Heart left ventricle (tissue), 16 donors: Measurements from ENCODE around the gene COL15A1. TPM values are rescaled to one million over a fixed set of nuclear protein-coding genes. Genes with fewer than 3 reads are reported as not detected.

Source experiments
- ATAC-seq, 4 donors: fragments of 200-7000 bp; cut with Tn5 transposase; one replicate each; pipeline ENCODE4 v1.9.1; 2020 to 2022; ENCODE audit warnings: moderate library complexity in 4 of 4, mild to moderate bottlenecking in 3 of 4, moderate number of reproducible peaks in 1 of 4
- DNase-seq, 5 donors: peaks; one replicate each; pipeline ENCODE4 v3.0.0-alpha.2; 2020
- H3K27ac ChIP-seq, 12 donors: fragments of 200-600 bp; sonication (generic) in 4 of 12; one replicate each; pipeline versions ENCODE4 v1.5.0 to v1.8.0; 2016 to 2022; ENCODE audit warnings: mild to moderate bottlenecking in 2 of 12
- H3K27me3 ChIP-seq, 9 donors: fragments of 200-600 bp; sonication (generic) in 2 of 9; one replicate each; pipeline versions ENCODE4 v1.5.1 to v1.8.0; 2016 to 2022; ENCODE audit warnings: mild to moderate bottlenecking in 3 of 9
- H3K36me3 ChIP-seq, 9 donors: fragments of 200-600 bp; sonication (generic) in 2 of 9; one replicate each; pipeline versions ENCODE4 v1.5.0 to v1.8.0; 2018 to 2022; ENCODE audit warnings: mild to moderate bottlenecking in 2 of 9
- H3K4me1 ChIP-seq, 12 donors: fragments of 200-600 bp; sonication (generic) in 4 of 12; one replicate each; pipeline versions ENCODE4 v1.5.0 to v1.8.0; 2016 to 2022; ENCODE audit warnings: mild to moderate bottlenecking in 3 of 12
- H3K4me3 ChIP-seq, 12 donors: fragments of 200-600 bp; sonication (generic) in 4 of 12; one replicate each; pipeline versions ENCODE4 v1.5.0 to v1.8.0; 2017 to 2022; ENCODE audit warnings: mild to moderate bottlenecking in 9 of 12, moderate library complexity in 4 of 12
- H3K9me3 ChIP-seq, 12 donors: fragments of 200-600 bp; sonication (generic) in 4 of 12; one replicate each; pipeline versions ENCODE4 v1.5.0 to v1.8.0; 2016 to 2022; ENCODE audit warnings: mild to moderate bottlenecking in 1 of 12
- CTCF ChIP-seq, 12 donors: fragments of 200-600 bp; sonication (generic) in 4 of 12; IDR thresholded peaks; one replicate each; pipeline versions ENCODE4 v1.5.0 to v1.8.0; 2018 to 2022; ENCODE audit warnings: antibody characterized with exemption in 12 of 12, mild to moderate bottlenecking in 5 of 12
- POLR2A ChIP-seq, 2 donors: fragments of 450-650 bp; IDR thresholded peaks; one replicate each; pipeline ENCODE4 v1.6.1; 2017; ENCODE audit warnings: antibody characterized with exemption in 2 of 2, mild to moderate bottlenecking in 2 of 2, moderate library complexity in 2 of 2
- WGBS, 4 donors: extraction: QIAGEN DNeasy Blood & Tissue Kit in 2 of 4; methylation state at CpG; one replicate each; pipeline versions ENCODE4 v1.1.5 to v1.1.7; 2013 to 2018; 5-methylcytosine and 5-hydroxymethylcytosine counted together
- intact Hi-C, 10 donors: fragments of 100-400 bp; cut with DNase I; formaldehyde crosslinking; loops; one replicate each; pipeline versions ENCODE4 v1.11.1 to v1.14.2; 2022
- polyA plus RNA-seq, 2 donors: library from polyadenylated mRNA; stranded (reverse); fragments of 200-250 nt; gene quantifications; one replicate each; pipeline ENCODE4 v1.2.3, GENCODE V29; 2013
- total RNA-seq, 9 donors: library from RNA; depleted of rRNA in 2 of 9; stranded (reverse); fragments of >200 nt in 2 of 9; fragmentation: NEBNext Ultra II Directional in 3 of 9; extraction: Animal tissue kit (Norgen Biotek cat#: 25700) in 3 of 9; gene quantifications; one replicate each; pipeline versions ENCODE4 v1.1.0 to v1.2.4, GENCODE V29; 2016 to 2023
- donor health status: ischemic (EF 13 %, LVEDD 7.1; RV severe dilation, severe dysfunction).
- donor health status: healthy with polysubstance abuse.
- donor health status: DM: no; HTN: yes; CAD: no.
- donor health status: DM: no; HTN: no; CAD: no.
- donor health status: ischemic (EF 25% LVEDD 6.9; RV normal size, moderate dysfunction).
- donor health status: ischemic (EF 25% LVEDD 5.7; RV mildly dilated, moderate dysfunction).
- donor health status: healthy.
- donor health status: DM: yes; HTN: yes; CAD: no.
- donor health status: ischemic (EF 35%, LVEDD 5.7; RV mildly dilated, moderate dysfunction).
- donor health status: nonischemic (EF 11% LVEDD 7.7; RV severe dilation, severe dysfunction).
- donor health status: DM: yes; HTN: yes; CAD: no.
- donor health status: PGD.
- donor health status: ischemic (EF 29% LVEDD 5.4; RV normal size, mild dysfunction).
- donor health status: nonischemic (EF 23%, LVEDD 6.1; RV moderate dilation, normal function).

Gene COL15A1
- total and polyA plus RNA-seq, 11 donors = 12.4 to 81.0 (median 38.8) TPM

- Histone ChIP-seq H3K27me3 (no peaks in the 10 kb centered on the region), H3K9me3 (no peaks in the 10 kb centered on the region), H3K4me1 (peaks cover 0 to 4% (median 0%) of the 10 kb centered on the region in 12 donors), H3K36me3 (no peaks in the 10 kb centered on the region), H3K4me3 (no peak overlapping the region), H3K27ac (no peak overlapping the region)
- TF ChIP-seq CTCF (IDR thresholded peaks at IDR 0.05) (no peak), POLR2A (IDR thresholded peaks at IDR 0.05) (no peak)
- DNase-seq (no peak), ATAC-seq (no peak)
- WGBS, 4 donors = 46 to 100% (median 96%) methylated on average over 2 of the region's 2 CpGs
- intact Hi-C loops = no loop called here
Measured at GRCh38 chr9:98933890-98934289, 9.8 kb upstream of the COL15A1 start.

- TF ChIP-seq CTCF (IDR thresholded peaks at IDR 0.05) (no peak), POLR2A (IDR thresholded peaks at IDR 0.05) (no peak)
- Histone ChIP-seq H3K4me3 (no peak overlapping the region), H3K9me3 (no peaks in the 10 kb centered on the region), H3K27ac (no peak overlapping the region), H3K36me3 (no peaks in the 10 kb centered on the region), H3K27me3 (no peaks in the 10 kb centered on the region), H3K4me1 (peaks cover 0 to 16% (median 8%) of the 10 kb centered on the region in 12 donors)
- WGBS, 4 donors = 76 to 79% (median 78%) methylated on average over 3 of the region's 3 CpGs
- ATAC-seq (no peak), DNase-seq (no peak)
- intact Hi-C loops = no loop called here
Measured at GRCh38 chr9:98935071-98935505, 8.6 kb upstream of the COL15A1 start.

- intact Hi-C loops = loop anchor here in 2 of 10 donors (5.0 kb wide), 2 partner anchors 38 to 53 kb away; no protein-coding TSS in a partner anchor
- TF ChIP-seq CTCF (IDR thresholded peaks at IDR 0.05) = no peak
- DNase-seq = peak in 3 of 5 donors; percentile 48 to 54 (median 51)
- Histone ChIP-seq H3K4me3 (no peak overlapping the region), H3K4me1 (peaks cover 3 to 51% (median 29%) of the 10 kb centered on the region in 12 donors), H3K27ac (peak overlapping the region in 4 of 12 donors; percentile 13 to 93 (median 66)), H3K36me3 (no peaks in the 10 kb centered on the region), H3K27me3 (peaks cover 0 to 32% (median 0%) of the 10 kb centered on the region in 9 donors), H3K9me3 (no peaks in the 10 kb centered on the region)
- ATAC-seq = peak in 3 of 4 donors; percentile 25 to 38 (median 34)
- WGBS, 4 donors = 51 to 55% (median 53%) methylated on average over 3 of the region's 3 CpGs
Measured at GRCh38 chr9:98940276-98940675, 3.4 kb upstream of the COL15A1 start.

GRCh38 chr9:98941946-98942523 is 1.7 kb upstream of the COL15A1 start:
- Histone ChIP-seq H3K27ac (peak overlapping the region in 6 of 12 donors; percentile 13 to 93 (median 90)), H3K4me3 (peak overlapping the region in 4 of 12 donors; percentile 77 to 89 (median 82)), H3K36me3 (peaks cover 0 to 6% (median 0%) of the 10 kb centered on the region in 9 donors), H3K9me3 (no peaks in the 10 kb centered on the region), H3K27me3 (peaks cover 0 to 44% (median 0%) of the 10 kb centered on the region in 9 donors), H3K4me1 (peaks cover 3 to 56% (median 29%) of the 10 kb centered on the region in 12 donors)
- ATAC-seq (no peak), DNase-seq (no peak)
- TF ChIP-seq CTCF (IDR thresholded peaks at IDR 0.05) (no peak), POLR2A (IDR thresholded peaks at IDR 0.05) (no peak)
- intact Hi-C loops = loop anchor here in 2 of 10 donors (5.0 kb wide), 2 partner anchors 40 to 55 kb away; no protein-coding TSS in a partner anchor
- 84 to 89% (median 87%) methylated on average over 8 of the region's 8 CpGs for WGBS, 4 donors
